A549 treated with AZD9567 at 1 μM for 4 hours (cell line): ENCODE results near the gene SERAC1. TPM values are rescaled to one million over a fixed set of nuclear protein-coding genes. Genes with fewer than 3 reads are reported as not detected.

Source experiments
- total RNA-seq: library from RNA; stranded (reverse); fragments of 200-300 nt; extraction: Qiagen RNA extraction; gene quantifications from 5 replicates; pipeline ENCODE4 v1.2.3, GENCODE V29; 2022; ENCODE audit not compliant: insufficient read depth

The SERAC1 gene
- total RNA-seq: 1.4 to 3.4 TPM (median 3.2 TPM) in 5 replicates

DNA sequence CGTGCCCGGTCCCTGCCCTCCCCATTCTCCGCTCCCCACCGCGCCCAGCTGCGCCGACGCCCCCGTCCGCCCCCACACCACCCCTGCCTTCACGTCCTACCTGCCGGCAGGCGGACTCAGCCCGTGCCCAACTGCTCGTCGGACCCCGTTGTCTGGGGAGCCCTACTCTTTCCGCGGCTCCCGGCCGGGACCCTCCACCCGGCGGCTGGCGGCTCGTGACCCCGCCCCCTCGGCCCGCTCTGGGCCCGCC, at the start of gene SERAC1:
TSS of gene SERAC1 (minus strand) at position 223 of the 250 bp plus-strand sequence. CDS start 9,899 bp downstream, outside the sequence.

Other genes with a start within 250 kb of the SERAC1 start
- gene SYNJ2, start 186.4 kb downstream of the SERAC1 start, total RNA-seq: 40.6 to 51.1 TPM (median 48.6 TPM) in 5 replicates
- 9.9 to 19.4 TPM (median 18.7 TPM) in 5 replicates for gene GTF2H5, start 88 bp upstream of the SERAC1 start, total RNA-seq
- gene TULP4, start 144.2 kb upstream of the SERAC1 start, total RNA-seq: 4.9 to 7.3 TPM (median 6.5 TPM) in 5 replicates